ENCODE measurements around the gene ADAMTS17. TPM values are rescaled to one million over a fixed set of nuclear protein-coding genes. Genes with fewer than 3 reads are reported as not detected.

The ADAMTS17 gene
- total RNA-seq, 1 donor from 2014 or later = 0.06 TPM

GRCh38 chr15:100206643-100207042 is 135.1 kb downstream of the ADAMTS17 start:
- no peak for TF ChIP-seq CTCF (conservative IDR thresholded peaks at IDR 0.05; ENCODE audit: low read depth, low read length)
- no peak overlapping the region for H3K4me3 ChIP-seq (ENCODE audit: low read depth, low read length)
- no peak for DNase-seq (ENCODE audit: low read depth)

- H3K4me3 ChIP-seq (ENCODE audit: low read depth, low read length) = no peak overlapping the region
- TF ChIP-seq CTCF (conservative IDR thresholded peaks at IDR 0.05; ENCODE audit: low read depth, low read length) = no peak
- DNase-seq (ENCODE audit: low read depth) = no peak
Observed at GRCh38 chr15:100205549-100206295, 136.1 kb downstream of the ADAMTS17 start.

- no peak overlapping the region for H3K4me3 ChIP-seq (ENCODE audit: low read depth, low read length)
- TF ChIP-seq CTCF (conservative IDR thresholded peaks at IDR 0.05; ENCODE audit: low read depth, low read length) = no peak
- DNase-seq (ENCODE audit: low read depth) = no peak
Observed at GRCh38 chr15:100204771-100205170, 137.0 kb downstream of the ADAMTS17 start.

GRCh38 chr15:100204211-100204610 is 137.6 kb downstream of the ADAMTS17 start:
- TF ChIP-seq CTCF (conservative IDR thresholded peaks at IDR 0.05; ENCODE audit: low read depth, low read length) = no peak

GRCh38 chr15:100202309-100202960 is 139.3 kb downstream of the ADAMTS17 start:
- no peak for TF ChIP-seq CTCF (conservative IDR thresholded peaks at IDR 0.05; ENCODE audit: low read depth, low read length)
- H3K4me3 ChIP-seq (ENCODE audit: low read depth, low read length) = no peak overlapping the region
- DNase-seq (ENCODE audit: low read depth) = no peak

More at GRCh38 chr15:100204211-100204610, 137.6 kb downstream of the ADAMTS17 start:
- no peak for DNase-seq (ENCODE audit: low read depth)
- H3K4me3 ChIP-seq (ENCODE audit: low read depth, low read length) = no peak overlapping the region

GRCh38 chr15:100201376-100202280 is 140.1 kb downstream of the ADAMTS17 start:
- H3K4me3 ChIP-seq (ENCODE audit: low read depth, low read length) = no peak overlapping the region
- no peak for DNase-seq (ENCODE audit: low read depth)

More at GRCh38 chr15:100201376-100202280, 140.1 kb downstream of the ADAMTS17 start:
- TF ChIP-seq CTCF (conservative IDR thresholded peaks at IDR 0.05; ENCODE audit: low read depth, low read length) = no peak
